Measurements from ENCODE around the gene SLC36A1. TPM values are rescaled to one million over a fixed set of nuclear protein-coding genes. Genes with fewer than 3 reads are reported as not detected.
A peak's percentile ranks its signal among the peaks of the same experiment; 100 is the strongest.

SLC36A1 gene
- total RNA-seq, 1 experiment from 2014 or later = 15.0 TPM

- H3K56ac ChIP-seq (ENCODE audit: insufficient read length, low read depth, low read length) = no peak overlapping the region
- Mint-ChIP-seq H3K4me1 (peaks cover 4 to 5% of the 10 kb centered on the region in 2 experiments; a peak in 1 of 4 replicates), H3K27ac (no peak overlapping the region), H3K36me3 (ENCODE audit: insufficient read depth in 1 of 3, low read depth in 3 of 3) (no peaks in the 10 kb centered on the region), H3K9me3 (no peaks in the 10 kb centered on the region), H3K27me3 (ENCODE audit: low read depth) (no peaks in the 10 kb centered on the region), H3K4me3 (no peak overlapping the region)
- no peak overlapping the region for H4K5ac ChIP-seq (ENCODE audit: insufficient read length, low read depth, low read length)
- no peaks in the 10 kb centered on the region for H4K20me1 ChIP-seq (ENCODE audit: control insufficient read depth, insufficient read depth, insufficient read length)
- H3T11ph ChIP-seq (ENCODE audit: low read length) = no peak overlapping the region
- H3K4ac ChIP-seq (ENCODE audit: low read depth, low read length) = no peak overlapping the region
- no peak overlapping the region for H3K18ac ChIP-seq (ENCODE audit: insufficient read length, low read depth, low read length)
- H3K79me2 ChIP-seq (ENCODE audit: insufficient read depth, low read length) = no peaks in the 10 kb centered on the region
- TF ChIP-seq CTCF (conservative IDR thresholded peaks at IDR 0.05) = peak; percentile 85
- H2BK15ac ChIP-seq (ENCODE audit: low read depth, low read length) = no peak overlapping the region
- no peak overlapping the region for H2AK5ac ChIP-seq (ENCODE audit: insufficient read length, low read length)
- H4K8ac ChIP-seq (replicated peaks; ENCODE audit: insufficient read length, low read depth, low read length) = no peak overlapping the region
- H3K79me1 ChIP-seq (ENCODE audit: insufficient read depth, low read depth, low read length, poor library complexity, severe bottlenecking) = no peaks in the 10 kb centered on the region
- H3K27ac ChIP-seq (ENCODE audit: insufficient read length, low read depth, low read length) = no peak overlapping the region
- H3K9ac ChIP-seq (ENCODE audit: extremely low read depth, insufficient read length, low read length) = no peak overlapping the region
- H3K4me1 ChIP-seq (ENCODE audit: insufficient read depth, low read length) = no peaks in the 10 kb centered on the region
- H2BK20ac ChIP-seq (ENCODE audit: low read depth, low read length, poor library complexity, severe bottlenecking) = no peak overlapping the region
- no peak overlapping the region for H3K23ac ChIP-seq (ENCODE audit: insufficient read length, low read depth, low read length)
- H4K91ac ChIP-seq (ENCODE audit: insufficient read length, low read depth, low read length) = no peak overlapping the region
- H2BK120ac ChIP-seq (ENCODE audit: low read depth, low read length, poor library complexity, severe bottlenecking) = no peak overlapping the region
- no peak overlapping the region for H2BK5ac ChIP-seq (ENCODE audit: insufficient read length, low read length)
- no peak overlapping the region for H3K14ac ChIP-seq (ENCODE audit: insufficient read depth, low read length)
- no peak overlapping the region for H2AFZ ChIP-seq (ENCODE audit: low read length)
- WGBS (ENCODE audit: extremely low coverage, insufficient read length, low lambda C conversion rate) = no CpG with 5 or more reads among the region's 2 CpGs
- no peak overlapping the region for H3K4me2 ChIP-seq (ENCODE audit: insufficient read depth, insufficient read length, low read length)
- H3K9me3 ChIP-seq (ENCODE audit: control insufficient read depth, low read depth, low read length) = no peaks in the 10 kb centered on the region
- peak; percentile 74 for DNase-seq
- H2BK12ac ChIP-seq (ENCODE audit: insufficient read length, low read depth, low read length) = no peak overlapping the region
- H3K27me3 ChIP-seq (ENCODE audit: insufficient read depth, low read length) = no peaks in the 10 kb centered on the region
- H3K23me2 ChIP-seq (ENCODE audit: insufficient read length, low read depth, low read length, poor library complexity, severe bottlenecking) = no peaks in the 10 kb centered on the region
Measured at GRCh38 chr5:151523335-151523734, 75.9 kb downstream of the SLC36A1 start.

Measured in H9 (cell line).